Fibroblast of mammary gland (primary cell): Measurements from ENCODE around the gene DIDO1.

ENCODE experiments used
- DNase-seq: peaks from one replicate; pipeline ENCODE4 v3.0.0-alpha.2; 2010; ENCODE audit warnings: low read depth
- H3K4me3 ChIP-seq: 2 replicates; pipeline ENCODE4 v1.5.1; 2011; ENCODE audit warnings: low read depth, mild to moderate bottlenecking, low read length, moderate library complexity; ENCODE audit not compliant: control insufficient read depth
- CTCF ChIP-seq: conservative IDR thresholded peaks from 2 replicates; pipeline ENCODE4 v1.5.1; 2011; ENCODE audit warnings: low read depth, low read length, inconsistent platforms; ENCODE audit not compliant: control insufficient read depth, insufficient read depth

Gene DIDO1

GRCh38 chr20:62890444-62890843 lies 35.9 kb downstream of the DIDO1 start:
- no peak overlapping the region for H3K4me3 ChIP-seq
- no peak for DNase-seq
- TF ChIP-seq CTCF: no peak

- no peak for TF ChIP-seq CTCF
- no peak overlapping the region for H3K4me3 ChIP-seq
- no peak for DNase-seq
These were observed 36.4 kb downstream of the DIDO1 start for GRCh38 chr20:62889871-62890270.

- DNase-seq: no peak
- no peak for TF ChIP-seq CTCF
- H3K4me3 ChIP-seq: no peak overlapping the region
These were observed 36.9 kb downstream of the DIDO1 start for GRCh38 chr20:62889411-62889810.

GRCh38 chr20:62888910-62889309 lies 37.4 kb downstream of the DIDO1 start:
- TF ChIP-seq CTCF: no peak
- no peak for DNase-seq
- no peak overlapping the region for H3K4me3 ChIP-seq

GRCh38 chr20:62888406-62888805 lies 37.9 kb downstream of the DIDO1 start:
- DNase-seq: no peak
- no peak overlapping the region for H3K4me3 ChIP-seq
- no peak for TF ChIP-seq CTCF

GRCh38 chr20:62887860-62888239 lies 38.5 kb downstream of the DIDO1 start:
- TF ChIP-seq CTCF: no peak
- DNase-seq: no peak
- H3K4me3 ChIP-seq: no peak overlapping the region

- H3K4me3 ChIP-seq: no peak overlapping the region
- no peak for TF ChIP-seq CTCF
- peak; percentile 77 for DNase-seq
These were observed 39.0 kb downstream of the DIDO1 start for GRCh38 chr20:62887152-62887859.
